Bronchial epithelial cell (primary cell): ENCODE results near the gene NAT9. TPM values are rescaled to one million over a fixed set of nuclear protein-coding genes. Genes with fewer than 3 reads are reported as not detected.

Experiments used
- DNase-seq: peaks from one replicate; pipeline ENCODE4 v3.0.0-alpha.2; 2010; ENCODE audit warnings: low read depth
- FAIRE-seq: peaks from 2 replicates; lab custom pipeline; 2011; peaks lifted over from hg19 to GRCh38; lab: Jason Lieb, UNC
- H3K27me3 ChIP-seq: 2 replicates; pipeline ENCODE4 v1.5.1; 2011; ENCODE audit warnings: low read length; ENCODE audit not compliant: control insufficient read depth, insufficient read depth
- H3K36me3 ChIP-seq: 2 replicates; pipeline ENCODE4 v1.5.1; 2011; ENCODE audit warnings: low read length; ENCODE audit not compliant: control insufficient read depth, insufficient read depth
- H3K4me3 ChIP-seq: 2 replicates; pipeline ENCODE4 v1.5.1; 2011; ENCODE audit warnings: mild to moderate bottlenecking, low read depth, low read length, control low read depth
- CTCF ChIP-seq: IDR thresholded peaks from 2 replicates; pipeline ENCODE4 v1.5.1; 2011; ENCODE audit warnings: mild to moderate bottlenecking, moderate library complexity, low read length, control low read depth, inconsistent platforms; ENCODE audit not compliant: insufficient read depth, severe bottlenecking
- total RNA-seq: library from RNA; depleted of rRNA; stranded (reverse); fragments of >200 nt; gene quantifications from 2 replicates; pipeline ENCODE4 v1.2.1, GENCODE V29; 2014

The NAT9 gene
- total RNA-seq, 1 donor from 2014 or later: 64.5 TPM

DNA sequence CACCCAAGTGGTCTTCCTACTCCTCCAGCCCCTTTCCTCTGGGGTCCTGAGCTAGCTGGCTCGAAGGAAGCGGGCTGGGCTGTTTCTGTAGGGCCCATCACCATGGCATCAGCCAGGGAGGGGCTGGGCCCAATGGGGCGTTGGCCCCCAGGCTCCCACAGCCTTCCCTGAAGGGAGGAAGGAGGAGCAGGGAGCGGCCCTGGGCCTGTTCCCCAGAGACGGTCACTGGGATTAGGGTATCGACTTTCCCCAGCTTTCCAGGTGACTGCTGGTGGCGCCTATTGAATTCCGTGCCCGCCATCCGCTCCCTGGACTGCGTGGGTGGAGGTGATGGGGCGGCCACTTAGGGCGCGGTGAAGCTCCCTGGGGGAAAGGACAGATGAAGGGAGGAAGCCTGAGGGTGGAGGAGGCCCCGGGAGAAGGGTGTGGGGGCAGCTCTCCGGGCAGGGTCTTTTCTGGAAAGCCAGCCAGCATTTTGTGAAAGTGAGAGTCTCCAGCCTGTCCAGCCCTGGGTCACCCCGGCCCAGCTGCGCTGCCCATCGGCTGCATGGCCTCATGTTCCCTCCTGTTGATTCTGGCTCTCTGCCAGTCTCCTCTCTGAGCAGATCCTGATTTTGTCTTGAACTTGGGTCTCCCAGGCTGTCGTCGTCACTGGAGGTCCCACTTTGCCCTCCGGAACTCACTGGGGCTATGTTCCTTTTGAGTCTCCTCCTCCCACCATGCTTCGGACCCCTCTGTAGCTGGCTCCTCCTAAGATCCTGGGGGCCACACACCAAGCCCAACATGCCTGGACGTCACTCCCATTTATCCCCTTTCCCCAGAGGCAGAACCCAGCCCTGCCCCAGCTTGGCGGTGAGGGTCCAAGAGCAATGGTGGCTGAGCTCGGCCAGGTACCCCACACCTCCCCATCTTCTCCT lies 18.0 kb downstream of the NAT9 start:
- peak overlapping the region; percentile 11 for H3K4me3 ChIP-seq

DNA sequence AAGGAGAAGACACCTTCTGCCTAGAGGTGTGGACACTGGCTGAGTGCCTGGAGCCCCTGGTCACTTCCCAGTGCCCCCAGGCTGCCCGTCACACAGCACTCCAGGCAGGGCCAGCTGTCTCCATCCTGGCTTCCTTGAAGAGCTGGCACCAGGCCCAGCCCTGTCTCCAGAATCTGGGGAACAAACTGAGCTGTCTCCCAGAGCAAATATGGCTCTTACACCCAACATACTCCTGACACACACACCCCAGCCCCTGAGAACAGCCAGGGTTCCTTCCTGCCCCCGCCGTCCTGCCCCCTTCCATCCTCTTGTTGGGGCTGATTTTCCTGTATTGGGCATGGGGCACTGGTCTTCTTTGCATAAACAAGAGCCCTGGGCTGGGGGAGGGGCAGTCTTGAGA lies 18.6 kb downstream of the NAT9 start:
- no peak for TF ChIP-seq CTCF
- Histone ChIP-seq H3K36me3 (peaks cover 6% of the 10 kb centered on the region), H3K27me3 (no peaks in the 10 kb centered on the region), H3K4me3 (no peak overlapping the region)
- FAIRE-seq (no peak), DNase-seq (peak; percentile 37)

More for the DNA sequence above, 18.0 kb downstream of the NAT9 start:
- no peak for TF ChIP-seq CTCF
- peak; percentile 76 for FAIRE-seq
- peaks cover 5% of the 10 kb centered on the region for H3K36me3 ChIP-seq
- DNase-seq: peak; percentile 35
- no peaks in the 10 kb centered on the region for H3K27me3 ChIP-seq

DNA sequence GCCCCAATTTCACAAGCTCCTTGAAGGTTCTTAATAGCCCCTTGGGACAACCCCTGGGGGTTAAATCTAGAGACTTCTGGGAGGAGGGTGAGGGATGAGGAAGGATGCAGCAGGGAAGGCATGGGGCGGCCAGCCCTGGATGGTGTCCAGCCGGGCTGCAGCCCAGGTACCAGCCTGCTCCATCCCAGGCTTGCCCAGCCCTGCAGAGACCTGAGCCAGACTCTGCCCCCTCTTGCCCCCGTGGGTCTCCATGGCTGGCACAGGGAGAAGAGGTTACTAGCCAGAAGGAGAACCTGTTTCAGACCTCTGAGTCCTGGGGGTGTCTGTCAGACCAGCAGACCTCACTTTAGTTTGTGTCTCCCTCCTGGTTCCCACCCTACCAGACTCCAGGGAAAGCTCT lies 19.3 kb downstream of the NAT9 start:
- TF ChIP-seq CTCF: no peak
- FAIRE-seq (no peak), DNase-seq (no peak)
- H3K4me3 ChIP-seq: no peak overlapping the region
- H3K27me3 ChIP-seq: no peaks in the 10 kb centered on the region
- peaks cover 6% of the 10 kb centered on the region for H3K36me3 ChIP-seq

DNA sequence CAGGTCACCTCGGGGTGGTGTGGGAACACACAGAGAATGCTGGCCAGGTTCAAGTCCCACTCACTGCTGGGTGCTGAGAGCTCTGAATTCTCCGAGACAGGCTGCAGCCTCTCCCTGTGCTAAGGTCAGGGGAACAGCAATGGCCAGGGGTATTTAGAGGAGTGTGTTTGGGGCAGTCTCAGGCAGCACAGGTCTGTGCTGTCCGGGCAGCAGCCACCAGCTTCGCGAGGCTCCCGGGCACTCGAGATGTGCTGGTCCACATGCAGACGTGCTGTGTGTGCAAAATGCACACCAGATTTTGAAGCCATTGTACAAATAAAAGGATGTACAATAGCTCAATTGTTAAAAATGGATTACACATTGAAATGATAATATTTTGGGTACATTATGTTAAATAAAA lies 20.6 kb downstream of the NAT9 start:
- no peak for FAIRE-seq
- DNase-seq: no peak
- H3K36me3 ChIP-seq: peaks cover 11% of the 10 kb centered on the region
- no peak for TF ChIP-seq CTCF
- H3K4me3 ChIP-seq: no peak overlapping the region
- no peaks in the 10 kb centered on the region for H3K27me3 ChIP-seq

DNA sequence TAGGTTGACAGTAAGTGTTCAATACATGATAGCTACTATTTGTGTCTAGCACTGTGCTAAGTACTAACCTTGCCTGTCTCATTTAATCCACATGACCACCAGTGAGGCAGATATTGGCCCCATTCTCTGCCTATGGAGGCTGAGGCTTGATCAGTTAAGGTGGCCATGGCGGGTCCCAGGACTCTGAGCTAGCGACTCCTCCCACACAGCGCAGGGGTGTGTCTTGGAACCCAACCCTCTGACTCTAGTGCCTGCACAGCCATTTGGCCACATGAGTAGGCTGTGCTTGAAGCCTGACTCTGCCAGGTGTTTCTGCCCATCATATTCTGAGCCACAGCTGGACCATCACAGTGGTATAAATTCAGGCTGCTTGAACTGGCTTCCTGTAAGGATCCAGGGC lies 21.3 kb downstream of the NAT9 start:
- Histone ChIP-seq H3K4me3 (no peak overlapping the region), H3K27me3 (no peaks in the 10 kb centered on the region), H3K36me3 (peaks cover 13% of the 10 kb centered on the region)
- FAIRE-seq (no peak), DNase-seq (no peak)
- no peak for TF ChIP-seq CTCF
